HepG2 (cell line): ENCODE results near the gene ZSCAN2. TPM values are rescaled to one million over a fixed set of nuclear protein-coding genes. Genes with fewer than 3 reads are reported as not detected.

Experiments used
- KLF11 ChIP-seq: IDR thresholded peaks from 2 replicates; pipeline ENCODE4 v1.6.1; 2016; ENCODE audit warnings: missing compliant biosample characterization
- KMT2B ChIP-seq: IDR thresholded peaks from 2 replicates; pipeline ENCODE4 v1.6.1; 2016; ENCODE audit warnings: missing genetic modification reagents, missing compliant biosample characterization
- MIER2 ChIP-seq: IDR thresholded peaks from 2 replicates; pipeline ENCODE4 v1.6.1; 2016; ENCODE audit warnings: missing biosample characterization, missing genetic modification reagents
- PHF21A ChIP-seq: sonication (generic); formaldehyde crosslinking; IDR thresholded peaks from 2 replicates; pipeline ENCODE4 v1.5.0; 2020; ENCODE audit warnings: mild to moderate bottlenecking, missing genetic modification reagents
- TFDP1 ChIP-seq: IDR thresholded peaks from 2 replicates; pipeline ENCODE4 v1.6.1; 2016; ENCODE audit warnings: missing compliant biosample characterization, missing genetic modification reagents, borderline replicate concordance
- THAP11 ChIP-seq: IDR thresholded peaks from 2 replicates; pipeline ENCODE4 v1.6.1; 2016; ENCODE audit warnings: missing biosample characterization, missing genetic modification reagents
- ZBTB4 ChIP-seq: sonication (generic); formaldehyde crosslinking; IDR thresholded peaks from 2 replicates; pipeline ENCODE4 v1.4.0; 2020; ENCODE audit warnings: missing genetic modification reagents, mild to moderate bottlenecking, borderline replicate concordance
- ZFP90 ChIP-seq: sonication (generic); formaldehyde crosslinking; IDR thresholded peaks from 2 replicates; pipeline ENCODE4 v1.8.0; 2022; ENCODE audit warnings: missing genetic modification reagents, mild to moderate bottlenecking, inconsistent platforms, borderline replicate concordance
- ZNF33B ChIP-seq: sonication (generic); formaldehyde crosslinking; IDR thresholded peaks from 2 replicates; pipeline ENCODE4 v1.5.1; 2020; ENCODE audit warnings: mild to moderate bottlenecking, missing genetic modification reagents
- ZNF34 ChIP-seq: sonication (generic); formaldehyde crosslinking; IDR thresholded peaks from 2 replicates; pipeline ENCODE4 v1.4.0; 2020; ENCODE audit warnings: mild to moderate bottlenecking, missing genetic modification reagents, borderline replicate concordance
- ZNF567 ChIP-seq: sonication (generic); formaldehyde crosslinking; IDR thresholded peaks from 2 replicates; pipeline ENCODE4 v1.8.1; 2023; ENCODE audit warnings: mild to moderate bottlenecking, missing genetic modification reagents, borderline replicate concordance
- ZNF629 ChIP-seq: sonication (generic); formaldehyde crosslinking; conservative IDR thresholded peaks from 2 replicates; pipeline ENCODE4 v1.5.0; 2020; ENCODE audit warnings: missing genetic modification reagents
- ZNF772 ChIP-seq: sonication (generic); formaldehyde crosslinking; IDR thresholded peaks from 2 replicates; pipeline ENCODE4 v1.5.0; 2020; ENCODE audit warnings: mild to moderate bottlenecking, missing genetic modification reagents
- polyA plus RNA-seq, 8 experiments: library from polyadenylated mRNA; depleted of rRNA in 3 of 8; stranded (reverse) in 7 of 8; unstranded in 1 of 8; fragments of >200 nt; fragmentation: Illumina TruSeq in 4 of 8; extraction: Trizol in 4 of 8; gene quantifications; 2 replicates each; pipeline versions ENCODE4 v1.2.1 to v1.2.3, GENCODE V29; 2011 to 2016; ENCODE audit warnings: low read depth in 4 of 8, missing spikeins in 1 of 8, mixed read lengths in 1 of 8; ENCODE audit not compliant: insufficient read depth in 1 of 8
- total RNA-seq, 5 experiments: library from RNA; depleted of rRNA; stranded (reverse); fragments of >200 nt; fragmentation: Illumina TruSeq; extraction: Trizol; gene quantifications; 2 replicates each; pipeline ENCODE4 v1.2.3, GENCODE V29; 2016; ENCODE audit warnings: low read depth in 1 of 5
- TF ChIP-seq, protein P1 (sequence below): sonication (generic); formaldehyde crosslinking; IDR thresholded peaks from 2 replicates; pipeline ENCODE4 v1.4.0; 2020; ENCODE audit warnings: missing genetic modification reagents
- TF ChIP-seq, protein P2 (sequence below): sonication (generic); formaldehyde crosslinking; IDR thresholded peaks from 2 replicates; pipeline ENCODE4 v1.8.0; 2022; ENCODE audit warnings: missing genetic modification reagents, low read depth, mild to moderate bottlenecking, borderline replicate concordance
- TF ChIP-seq, protein P3 (sequence below): sonication (generic); formaldehyde crosslinking; IDR thresholded peaks from 2 replicates; pipeline ENCODE4 v1.5.1; 2020; ENCODE audit warnings: mild to moderate bottlenecking, missing genetic modification reagents, borderline replicate concordance

The ZSCAN2 gene
- total and polyA plus RNA-seq, 2 of the 13 experiments (the other 11 are each of a cell fraction or from before 2014, with no cell fraction given) = 11.4 to 21.5 TPM

- TF ChIP-seq ZNF567 (peak; percentile 52; the same call in 1 of the 2 replicates), PHF21A (CRISPR knock-in tag) (peak; percentile 78; the same call in 1 of the 2 replicates), ZBTB4 (0 out of 2 replicates have a peak, but pooled peaks have one; percentile 46), ZNF629 (CRISPR knock-in tag) (0 out of 2 replicates have a peak, but pooled peaks have one; percentile 18), KLF11 (CRISPR knock-in tag) (peak; percentile 75; the same call in 1 of the 2 replicates), KMT2B (peak; percentile 87), TFDP1 (CRISPR knock-in tag) (peak; percentile 59), ZFP90 (peak; percentile 81; the same call in 1 of the 2 replicates), ZNF34 (CRISPR knock-in tag) (no peak), MIER2 (CRISPR knock-in tag) (peak; percentile 20; the same call in 1 of the 2 replicates), THAP11 (CRISPR knock-in tag) (peak; percentile 90), ZNF33B (CRISPR knock-in tag) (peak; percentile 86), ZNF772 (CRISPR knock-in tag) (peak; percentile 89)
- TF ChIP-seq, protein P1, sequence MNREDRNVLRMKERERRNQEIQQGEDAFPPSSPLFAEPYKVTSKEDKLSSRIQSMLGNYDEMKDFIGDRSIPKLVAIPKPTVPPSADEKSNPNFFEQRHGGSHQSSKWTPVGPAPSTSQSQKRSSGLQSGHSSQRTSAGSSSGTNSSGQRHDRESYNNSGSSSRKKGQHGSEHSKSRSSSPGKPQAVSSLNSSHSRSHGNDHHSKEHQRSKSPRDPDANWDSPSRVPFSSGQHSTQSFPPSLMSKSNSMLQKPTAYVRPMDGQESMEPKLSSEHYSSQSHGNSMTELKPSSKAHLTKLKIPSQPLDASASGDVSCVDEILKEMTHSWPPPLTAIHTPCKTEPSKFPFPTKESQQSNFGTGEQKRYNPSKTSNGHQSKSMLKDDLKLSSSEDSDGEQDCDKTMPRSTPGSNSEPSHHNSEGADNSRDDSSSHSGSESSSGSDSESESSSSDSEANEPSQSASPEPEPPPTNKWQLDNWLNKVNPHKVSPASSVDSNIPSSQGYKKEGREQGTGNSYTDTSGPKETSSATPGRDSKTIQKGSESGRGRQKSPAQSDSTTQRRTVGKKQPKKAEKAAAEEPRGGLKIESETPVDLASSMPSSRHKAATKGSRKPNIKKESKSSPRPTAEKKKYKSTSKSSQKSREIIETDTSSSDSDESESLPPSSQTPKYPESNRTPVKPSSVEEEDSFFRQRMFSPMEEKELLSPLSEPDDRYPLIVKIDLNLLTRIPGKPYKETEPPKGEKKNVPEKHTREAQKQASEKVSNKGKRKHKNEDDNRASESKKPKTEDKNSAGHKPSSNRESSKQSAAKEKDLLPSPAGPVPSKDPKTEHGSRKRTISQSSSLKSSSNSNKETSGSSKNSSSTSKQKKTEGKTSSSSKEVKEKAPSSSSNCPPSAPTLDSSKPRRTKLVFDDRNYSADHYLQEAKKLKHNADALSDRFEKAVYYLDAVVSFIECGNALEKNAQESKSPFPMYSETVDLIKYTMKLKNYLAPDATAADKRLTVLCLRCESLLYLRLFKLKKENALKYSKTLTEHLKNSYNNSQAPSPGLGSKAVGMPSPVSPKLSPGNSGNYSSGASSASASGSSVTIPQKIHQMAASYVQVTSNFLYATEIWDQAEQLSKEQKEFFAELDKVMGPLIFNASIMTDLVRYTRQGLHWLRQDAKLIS = no peak
- TF ChIP-seq, protein P2, sequence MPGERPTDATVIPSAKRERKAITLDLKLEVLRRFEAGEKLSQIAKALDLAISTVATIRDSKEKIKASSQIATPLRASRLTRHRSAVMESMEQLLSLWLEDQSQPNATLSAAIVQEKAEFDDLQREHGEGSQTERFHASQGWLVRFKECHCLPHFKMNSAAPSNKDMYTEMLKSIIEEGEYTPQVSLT = no peak
- TF ChIP-seq, protein P3, sequence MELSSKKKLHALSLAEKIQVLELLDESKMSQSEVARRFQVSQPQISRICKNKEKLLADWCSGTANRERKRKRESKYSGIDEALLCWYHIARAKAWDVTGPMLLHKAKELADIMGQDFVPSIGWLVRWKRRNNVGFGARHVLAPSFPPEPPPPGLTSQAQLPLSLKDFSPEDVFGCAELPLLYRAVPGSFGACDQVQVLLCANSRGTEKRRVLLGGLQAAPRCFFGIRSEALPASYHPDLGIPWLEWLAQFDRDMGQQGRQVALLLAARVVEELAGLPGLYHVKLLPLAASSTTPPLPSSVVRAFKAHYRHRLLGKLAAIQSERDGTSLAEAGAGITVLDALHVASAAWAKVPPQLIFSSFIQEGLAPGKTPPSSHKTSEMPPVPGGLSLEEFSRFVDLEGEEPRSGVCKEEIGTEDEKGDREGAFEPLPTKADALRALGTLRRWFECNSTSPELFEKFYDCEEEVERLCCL (CRISPR knock-in tag) = peak; percentile 71; the same call in 1 of the 2 replicates
Measured at GRCh38 chr15:84653910-84654688, 53.3 kb downstream of the ZSCAN2 start, which contains the start of gene WDR73 (continued).
